Measurements from ENCODE around the gene HNRNPA3. TPM values are rescaled to one million over a fixed set of nuclear protein-coding genes. Genes with fewer than 3 reads are reported as not detected.

The HNRNPA3 gene
- total RNA-seq, 1 experiment from 2014 or later = 406 TPM

- TF ChIP-seq ARID4B (CRISPR knock-in tag; IDR thresholded peaks at IDR 0.05; ENCODE audit: borderline replicate concordance) = peak; percentile 91; the same call in 1 of the 2 replicates
- TF ChIP-seq GABPB1 (CRISPR knock-in tag; IDR thresholded peaks at IDR 0.05) = peak; percentile 91
- TF ChIP-seq, protein P1, sequence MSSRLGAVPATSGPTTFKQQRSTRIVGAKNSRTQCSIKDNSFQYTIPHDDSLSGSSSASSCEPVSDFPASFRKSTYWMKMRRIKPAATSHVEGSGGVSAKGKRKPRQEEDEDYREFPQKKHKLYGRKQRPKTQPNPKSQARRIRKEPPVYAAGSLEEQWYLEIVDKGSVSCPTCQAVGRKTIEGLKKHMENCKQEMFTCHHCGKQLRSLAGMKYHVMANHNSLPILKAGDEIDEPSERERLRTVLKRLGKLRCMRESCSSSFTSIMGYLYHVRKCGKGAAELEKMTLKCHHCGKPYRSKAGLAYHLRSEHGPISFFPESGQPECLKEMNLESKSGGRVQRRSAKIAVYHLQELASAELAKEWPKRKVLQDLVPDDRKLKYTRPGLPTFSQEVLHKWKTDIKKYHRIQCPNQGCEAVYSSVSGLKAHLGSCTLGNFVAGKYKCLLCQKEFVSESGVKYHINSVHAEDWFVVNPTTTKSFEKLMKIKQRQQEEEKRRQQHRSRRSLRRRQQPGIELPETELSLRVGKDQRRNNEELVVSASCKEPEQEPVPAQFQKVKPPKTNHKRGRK (CRISPR knock-in tag; IDR thresholded peaks at IDR 0.05; ENCODE audit: borderline replicate concordance) = no peak
- no peak for TF ChIP-seq RORB (CRISPR knock-in tag; IDR thresholded peaks at IDR 0.05)
- TF ChIP-seq OVOL2 (CRISPR knock-in tag; IDR thresholded peaks at IDR 0.05; ENCODE audit: borderline replicate concordance) = no peak
- no peak for TF ChIP-seq GTF2I (CRISPR knock-in tag; conservative IDR thresholded peaks at IDR 0.05)
- no peak for TF ChIP-seq ZNF671 (CRISPR knock-in tag; IDR thresholded peaks at IDR 0.05)
- peak; percentile 77 for TF ChIP-seq MAX (CRISPR knock-in tag; IDR thresholded peaks at IDR 0.05)
- no peak for TF ChIP-seq JAZF1 (CRISPR knock-in tag; IDR thresholded peaks at IDR 0.05)
- no peak for TF ChIP-seq TP53 (CRISPR knock-in tag; IDR thresholded peaks at IDR 0.05)
- TF ChIP-seq GRHL2 (CRISPR knock-in tag; IDR thresholded peaks at IDR 0.05; ENCODE audit: insufficient replicate concordance, severe bottlenecking) = no peak
- 0 out of 2 replicates have a peak, but pooled peaks have one; percentile 57 for TF ChIP-seq KAT7 (CRISPR knock-in tag; IDR thresholded peaks at IDR 0.05; ENCODE audit: borderline replicate concordance)
- TF ChIP-seq CBFB (CRISPR knock-in tag; IDR thresholded peaks at IDR 0.05; ENCODE audit: low read depth) = no peak
- 0 out of 2 replicates have a peak, but pooled peaks have one; percentile 12 for TF ChIP-seq ZNF317 (CRISPR knock-in tag; IDR thresholded peaks at IDR 0.05; ENCODE audit: borderline replicate concordance, low read depth)
- TF ChIP-seq TEAD4 (CRISPR knock-in tag; IDR thresholded peaks at IDR 0.05) = no peak
- TF ChIP-seq ZNF423 (CRISPR knock-in tag; IDR thresholded peaks at IDR 0.05) = no peak
- TF ChIP-seq ZNF121 (CRISPR knock-in tag; IDR thresholded peaks at IDR 0.05) = no peak
- 0 out of 2 replicates have a peak, but pooled peaks have one; percentile 64 for TF ChIP-seq ZNF219 (CRISPR knock-in tag; IDR thresholded peaks at IDR 0.05; ENCODE audit: borderline replicate concordance)
- TF ChIP-seq HMGA2 (CRISPR knock-in tag; IDR thresholded peaks at IDR 0.05) = no peak
- TF ChIP-seq, protein P2, sequence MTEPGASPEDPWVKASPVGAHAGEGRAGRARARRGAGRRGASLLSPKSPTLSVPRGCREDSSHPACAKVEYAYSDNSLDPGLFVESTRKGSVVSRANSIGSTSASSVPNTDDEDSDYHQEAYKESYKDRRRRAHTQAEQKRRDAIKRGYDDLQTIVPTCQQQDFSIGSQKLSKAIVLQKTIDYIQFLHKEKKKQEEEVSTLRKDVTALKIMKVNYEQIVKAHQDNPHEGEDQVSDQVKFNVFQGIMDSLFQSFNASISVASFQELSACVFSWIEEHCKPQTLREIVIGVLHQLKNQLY (CRISPR knock-in tag; IDR thresholded peaks at IDR 0.05) = 0 out of 2 replicates have a peak, but pooled peaks have one; percentile 25
- no peak; the same call in 1 of the 2 replicates for TF ChIP-seq USF2 (CRISPR knock-in tag; IDR thresholded peaks at IDR 0.05)
- no peak for TF ChIP-seq IRF2 (CRISPR knock-in tag; IDR thresholded peaks at IDR 0.05; ENCODE audit: borderline replicate concordance, low read depth)
- TF ChIP-seq IRF1 (CRISPR knock-in tag; IDR thresholded peaks at IDR 0.05) = no peak
- TF ChIP-seq FOXK1 (CRISPR knock-in tag; IDR thresholded peaks at IDR 0.05) = peak; percentile 19; the same call in 1 of the 2 replicates
- TF ChIP-seq SP1 (CRISPR knock-in tag; conservative IDR thresholded peaks at IDR 0.05) = no peak
- TF ChIP-seq USF1 (CRISPR knock-in tag; IDR thresholded peaks at IDR 0.05) = peak; percentile 49; the same call in 1 of the 2 replicates
Measured at GRCh38 chr2:177263451-177264208, 51.0 kb downstream of the HNRNPA3 start (continued).

Data from WTC11 (cell line).